ENCODE results near the gene SLC4A8.

SLC4A8 gene

GRCh38 chr12:51406859-51407258 lies 17.8 kb upstream of the SLC4A8 start:
- Histone ChIP-seq H3K27ac (ENCODE audit: low read depth, low read length) (no peak overlapping the region), H2AFZ (ENCODE audit: low read length, unreplicated experiment) (no peak overlapping the region), H3K27me3 (ENCODE audit: insufficient read depth, low read length) (no peaks in the 10 kb centered on the region), H3K36me3 (ENCODE audit: insufficient read depth, low read length) (no peaks in the 10 kb centered on the region), H3K79me2 (ENCODE audit: control insufficient read depth, insufficient read depth, low read length, unreplicated experiment) (no peaks in the 10 kb centered on the region), H3K4me1 (ENCODE audit: control insufficient read depth, insufficient read depth, low read length, unreplicated experiment) (peaks cover 4% of the 10 kb centered on the region), H3K4me3 (ENCODE audit: low read depth, low read length) (no peak overlapping the region)

- Histone ChIP-seq H2AFZ (ENCODE audit: low read length, unreplicated experiment) (no peak overlapping the region), H3K27me3 (ENCODE audit: insufficient read depth, low read length) (no peaks in the 10 kb centered on the region), H3K36me3 (ENCODE audit: insufficient read depth, low read length) (no peaks in the 10 kb centered on the region), H3K4me1 (ENCODE audit: control insufficient read depth, insufficient read depth, low read length, unreplicated experiment) (peaks cover 4% of the 10 kb centered on the region), H3K4me3 (ENCODE audit: low read depth, low read length) (no peak overlapping the region), H3K27ac (ENCODE audit: low read depth, low read length) (no peak overlapping the region), H3K79me2 (ENCODE audit: control insufficient read depth, insufficient read depth, low read length, unreplicated experiment) (no peaks in the 10 kb centered on the region)
These were observed 17.0 kb upstream of the SLC4A8 start for GRCh38 chr12:51407604-51408003.

DNA sequence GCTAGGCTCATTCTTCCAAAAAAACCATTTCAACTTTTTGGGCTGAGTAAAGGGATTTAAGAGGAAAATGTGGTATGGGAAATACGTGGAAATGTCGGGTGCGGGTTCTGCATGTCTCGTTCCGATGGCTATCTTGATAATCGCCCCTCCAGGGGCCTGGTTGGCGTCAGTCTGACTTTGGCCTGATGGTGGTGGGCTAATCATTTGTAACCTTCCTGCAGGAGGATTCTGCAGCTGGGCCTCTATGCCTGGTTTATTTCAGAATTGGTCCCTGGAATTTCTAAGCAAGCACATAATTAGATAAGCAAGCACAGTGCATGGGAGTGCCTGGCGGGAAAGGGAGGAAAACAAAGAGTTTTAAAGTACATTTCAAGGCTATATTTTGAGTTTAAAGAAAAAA lies 14.8 kb upstream of the SLC4A8 start:
- Histone ChIP-seq H2AFZ (ENCODE audit: low read length, unreplicated experiment) (no peak overlapping the region), H3K27ac (ENCODE audit: low read depth, low read length) (no peak overlapping the region), H3K4me1 (ENCODE audit: control insufficient read depth, insufficient read depth, low read length, unreplicated experiment) (peaks cover under 1% of the 10 kb centered on the region), H3K79me2 (ENCODE audit: control insufficient read depth, insufficient read depth, low read length, unreplicated experiment) (no peaks in the 10 kb centered on the region), H3K36me3 (ENCODE audit: insufficient read depth, low read length) (no peaks in the 10 kb centered on the region), H3K4me3 (ENCODE audit: low read depth, low read length) (no peak overlapping the region), H3K27me3 (ENCODE audit: insufficient read depth, low read length) (no peaks in the 10 kb centered on the region)

DNA sequence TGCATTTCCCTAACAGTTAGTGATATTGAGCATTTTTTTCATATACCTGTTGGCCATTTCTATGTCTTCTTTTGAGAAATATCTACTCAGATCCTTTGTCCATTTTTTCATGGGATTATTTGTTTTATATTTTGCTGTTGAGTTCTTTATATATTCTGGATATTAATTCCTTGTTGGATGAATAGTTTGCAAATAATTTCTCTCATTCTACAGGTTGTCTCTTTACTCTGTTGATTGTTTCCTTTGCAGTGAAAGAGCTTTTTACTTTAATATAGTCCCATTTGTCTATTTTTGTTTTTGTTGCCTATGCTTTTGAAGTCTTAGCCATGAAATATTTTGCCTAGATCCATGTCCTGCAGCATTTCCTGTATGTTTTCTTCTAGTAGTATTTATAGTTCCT lies 11.5 kb upstream of the SLC4A8 start:
- no peak overlapping the region for H2AFZ ChIP-seq (ENCODE audit: low read length, unreplicated experiment)

GRCh38 chr12:51413791-51414190 lies 10.8 kb upstream of the SLC4A8 start:
- Histone ChIP-seq H3K27me3 (ENCODE audit: insufficient read depth, low read length) (no peaks in the 10 kb centered on the region), H3K27ac (ENCODE audit: low read depth, low read length) (no peak overlapping the region), H3K4me1 (ENCODE audit: control insufficient read depth, insufficient read depth, low read length, unreplicated experiment) (no peaks in the 10 kb centered on the region), H3K36me3 (ENCODE audit: insufficient read depth, low read length) (no peaks in the 10 kb centered on the region), H3K79me2 (ENCODE audit: control insufficient read depth, insufficient read depth, low read length, unreplicated experiment) (no peaks in the 10 kb centered on the region), H2AFZ (ENCODE audit: low read length, unreplicated experiment) (no peak overlapping the region), H3K4me3 (ENCODE audit: low read depth, low read length) (no peak overlapping the region)

More for the DNA sequence above, 11.5 kb upstream of the SLC4A8 start:
- H3K79me2 ChIP-seq (ENCODE audit: control insufficient read depth, insufficient read depth, low read length, unreplicated experiment) = no peaks in the 10 kb centered on the region
- H3K4me3 ChIP-seq (ENCODE audit: low read depth, low read length) = no peak overlapping the region
- no peak overlapping the region for H3K27ac ChIP-seq (ENCODE audit: low read depth, low read length)
- H3K27me3 ChIP-seq (ENCODE audit: insufficient read depth, low read length) = no peaks in the 10 kb centered on the region
- H3K36me3 ChIP-seq (ENCODE audit: insufficient read depth, low read length) = no peaks in the 10 kb centered on the region
- H3K4me1 ChIP-seq (ENCODE audit: control insufficient read depth, insufficient read depth, low read length, unreplicated experiment) = no peaks in the 10 kb centered on the region

GRCh38 chr12:51415931-51416330 lies 8.7 kb upstream of the SLC4A8 start:
- Histone ChIP-seq H3K27me3 (ENCODE audit: insufficient read depth, low read length) (no peaks in the 10 kb centered on the region), H3K27ac (ENCODE audit: low read depth, low read length) (no peak overlapping the region), H2AFZ (ENCODE audit: low read length, unreplicated experiment) (no peak overlapping the region), H3K4me1 (ENCODE audit: control insufficient read depth, insufficient read depth, low read length, unreplicated experiment) (no peaks in the 10 kb centered on the region), H3K4me3 (ENCODE audit: low read depth, low read length) (no peak overlapping the region), H3K79me2 (ENCODE audit: control insufficient read depth, insufficient read depth, low read length, unreplicated experiment) (no peaks in the 10 kb centered on the region), H3K36me3 (ENCODE audit: insufficient read depth, low read length) (no peaks in the 10 kb centered on the region)

- Histone ChIP-seq H2AFZ (ENCODE audit: low read length, unreplicated experiment) (no peak overlapping the region), H3K4me3 (ENCODE audit: low read depth, low read length) (no peak overlapping the region), H3K4me1 (ENCODE audit: control insufficient read depth, insufficient read depth, low read length, unreplicated experiment) (no peaks in the 10 kb centered on the region), H3K79me2 (ENCODE audit: control insufficient read depth, insufficient read depth, low read length, unreplicated experiment) (no peaks in the 10 kb centered on the region), H3K27me3 (ENCODE audit: insufficient read depth, low read length) (no peaks in the 10 kb centered on the region), H3K36me3 (ENCODE audit: insufficient read depth, low read length) (no peaks in the 10 kb centered on the region), H3K27ac (ENCODE audit: low read depth, low read length) (no peak overlapping the region)
These were observed 6.8 kb upstream of the SLC4A8 start for GRCh38 chr12:51417826-51418225.

- Histone ChIP-seq H3K36me3 (ENCODE audit: insufficient read depth, low read length) (no peaks in the 10 kb centered on the region), H3K4me1 (ENCODE audit: control insufficient read depth, insufficient read depth, low read length, unreplicated experiment) (peaks cover 4% of the 10 kb centered on the region), H2AFZ (ENCODE audit: low read length, unreplicated experiment) (no peak overlapping the region), H3K4me3 (ENCODE audit: low read depth, low read length) (no peak overlapping the region), H3K79me2 (ENCODE audit: control insufficient read depth, insufficient read depth, low read length, unreplicated experiment) (no peaks in the 10 kb centered on the region), H3K27ac (ENCODE audit: low read depth, low read length) (no peak overlapping the region), H3K27me3 (ENCODE audit: insufficient read depth, low read length) (no peaks in the 10 kb centered on the region)
These were observed 5.0 kb upstream of the SLC4A8 start for GRCh38 chr12:51419425-51420193.

DNA sequence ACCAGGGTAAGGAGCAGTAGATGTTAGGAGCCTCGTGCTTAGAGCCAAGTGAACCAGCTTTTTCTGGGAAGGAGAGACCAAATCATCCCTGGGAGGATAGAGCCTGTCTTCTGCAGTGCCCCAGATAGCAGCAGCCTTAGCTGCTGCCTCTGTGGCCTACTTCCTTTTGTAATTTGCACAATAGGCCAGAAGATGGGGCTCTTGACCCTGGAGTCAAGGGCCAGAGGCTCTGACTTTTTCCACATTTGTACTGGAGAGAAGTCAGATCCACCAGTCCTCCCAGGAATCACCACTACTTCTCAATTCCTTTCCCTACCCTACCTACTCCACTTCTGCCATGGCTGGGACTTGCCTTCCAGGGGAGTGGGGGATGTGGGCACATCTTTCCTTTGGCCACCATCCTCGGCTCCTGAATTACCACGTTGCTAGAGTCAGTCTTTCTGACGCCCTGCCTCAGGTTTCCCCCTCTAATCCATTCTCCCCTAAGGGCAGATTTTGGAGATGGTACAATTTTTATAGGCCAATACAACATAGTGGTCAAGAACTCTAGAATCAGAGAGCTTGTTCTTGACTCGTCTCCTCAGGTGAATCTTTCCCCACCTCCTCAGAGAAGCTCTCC lies 3.3 kb upstream of the SLC4A8 start:
- peaks cover 4% of the 10 kb centered on the region for H3K4me1 ChIP-seq (ENCODE audit: control insufficient read depth, insufficient read depth, low read length, unreplicated experiment)
- H3K79me2 ChIP-seq (ENCODE audit: control insufficient read depth, insufficient read depth, low read length, unreplicated experiment) = no peaks in the 10 kb centered on the region
- no peaks in the 10 kb centered on the region for H3K27me3 ChIP-seq (ENCODE audit: insufficient read depth, low read length)
- no peak overlapping the region for H2AFZ ChIP-seq (ENCODE audit: low read length, unreplicated experiment)
- H3K4me3 ChIP-seq (ENCODE audit: low read depth, low read length) = no peak overlapping the region
- H3K36me3 ChIP-seq (ENCODE audit: insufficient read depth, low read length) = no peaks in the 10 kb centered on the region
- H3K27ac ChIP-seq (ENCODE audit: low read depth, low read length) = no peak overlapping the region

DNA sequence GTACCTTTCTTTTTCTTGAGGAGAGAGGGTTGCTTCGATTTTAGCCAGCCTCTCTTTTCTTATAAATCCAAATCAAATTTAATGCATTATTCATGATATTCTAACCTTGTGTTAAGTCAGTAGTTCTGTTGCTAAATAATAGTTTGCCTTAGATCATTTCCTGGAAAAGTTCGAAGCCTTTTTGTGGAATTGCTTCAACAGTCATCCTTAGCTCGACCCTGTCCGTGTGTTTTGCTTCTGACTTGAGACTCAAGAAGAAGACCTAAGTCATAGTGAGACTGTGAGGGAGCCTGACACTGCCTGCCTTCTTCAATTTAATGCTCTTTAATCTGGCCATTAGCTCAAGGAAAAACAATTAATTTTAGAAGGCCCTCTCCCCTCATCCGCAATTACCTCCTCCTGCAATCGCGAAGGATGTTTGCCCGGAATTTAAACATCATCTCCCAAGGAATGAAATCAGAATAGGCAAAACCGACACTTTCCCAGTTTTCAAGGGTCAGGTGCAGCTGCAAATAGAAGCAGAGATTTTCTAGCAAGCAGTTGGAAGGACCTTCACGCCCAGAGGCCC lies 453 bp upstream of the SLC4A8 start:
- Histone ChIP-seq H3K36me3 (ENCODE audit: insufficient read depth, low read length) (no peaks in the 10 kb centered on the region), H3K27me3 (ENCODE audit: insufficient read depth, low read length) (no peaks in the 10 kb centered on the region), H3K79me2 (ENCODE audit: control insufficient read depth, insufficient read depth, low read length, unreplicated experiment) (no peaks in the 10 kb centered on the region), H3K4me1 (ENCODE audit: control insufficient read depth, insufficient read depth, low read length, unreplicated experiment) (peaks cover 4% of the 10 kb centered on the region), H3K27ac (ENCODE audit: low read depth, low read length) (no peak overlapping the region), H2AFZ (ENCODE audit: low read length, unreplicated experiment) (peak overlapping the region; percentile 34), H3K4me3 (ENCODE audit: low read depth, low read length) (peak overlapping the region; percentile 81)

- H3K4me1 ChIP-seq (ENCODE audit: control insufficient read depth, insufficient read depth, low read length, unreplicated experiment) = peaks cover 4% of the 10 kb centered on the region
- H2AFZ ChIP-seq (ENCODE audit: low read length, unreplicated experiment) = no peak overlapping the region
- H3K27ac ChIP-seq (ENCODE audit: low read depth, low read length) = no peak overlapping the region
- H3K4me3 ChIP-seq (ENCODE audit: low read depth, low read length) = no peak overlapping the region
- no peaks in the 10 kb centered on the region for H3K36me3 ChIP-seq (ENCODE audit: insufficient read depth, low read length)
- H3K79me2 ChIP-seq (ENCODE audit: control insufficient read depth, insufficient read depth, low read length, unreplicated experiment) = no peaks in the 10 kb centered on the region
- H3K27me3 ChIP-seq (ENCODE audit: insufficient read depth, low read length) = 0 out of 2 replicates have a peak, but pooled peaks cover 13% of the 10 kb centered on the region
These were observed 3.6 kb downstream of the SLC4A8 start for GRCh38 chr12:51428256-51428655.

All from ACC112 (cell line).